Ecto neural progenitor cell (in vitro differentiated cells): ENCODE measurements around the gene FAM171A1.

Source experiments
- DNase-seq: peaks from one replicate; pipeline ENCODE4 v3.0.0-alpha.2; 2018; ENCODE audit warnings: low spot score

Gene FAM171A1

GRCh38 chr10:15373199-15373598, 2.1 kb upstream of the FAM171A1 start:
- no peak for DNase-seq

DNA sequence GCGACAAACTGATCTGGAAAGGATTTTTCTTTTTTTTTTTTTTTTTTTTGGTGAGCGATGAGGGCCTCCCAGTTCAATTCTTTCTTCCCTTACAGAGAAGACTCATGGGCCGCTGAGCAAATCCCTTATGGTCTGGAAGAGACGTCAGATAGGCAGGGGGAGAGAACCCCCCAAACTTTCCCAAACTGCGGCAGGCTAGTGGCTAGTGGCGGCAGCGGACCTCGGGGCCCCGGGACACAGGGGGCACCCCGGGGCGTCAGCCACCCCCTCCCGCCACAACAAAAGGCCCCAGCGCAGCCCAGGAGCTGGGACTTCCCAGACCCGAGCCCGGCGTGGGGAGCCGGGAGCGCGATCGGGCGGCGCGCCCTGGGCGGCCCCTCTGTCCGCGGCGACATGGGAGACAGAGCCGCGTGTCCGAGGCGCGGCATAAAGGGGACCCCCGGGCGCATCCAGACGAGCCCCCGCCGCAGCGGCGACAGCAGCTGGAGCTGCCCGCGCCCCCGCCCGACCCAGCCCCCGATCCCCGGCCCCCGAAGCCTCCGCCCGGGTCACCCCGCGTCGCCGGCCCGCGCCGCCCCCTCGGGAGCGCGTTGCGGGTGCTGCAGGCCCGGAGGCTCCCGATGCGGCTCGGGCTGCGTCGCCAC, 755 bp downstream of the FAM171A1 start:
- peak; percentile 75 for DNase-seq

GRCh38 chr10:15369256-15370211, 1.6 kb downstream of the FAM171A1 start:
- DNase-seq: peak; percentile 59

- no peak for DNase-seq
These were observed 2.8 kb downstream of the FAM171A1 start for GRCh38 chr10:15368101-15368855.

GRCh38 chr10:15367296-15368085, 3.6 kb downstream of the FAM171A1 start:
- DNase-seq: no peak

GRCh38 chr10:15365692-15366091, 5.4 kb downstream of the FAM171A1 start:
- no peak for DNase-seq

DNA sequence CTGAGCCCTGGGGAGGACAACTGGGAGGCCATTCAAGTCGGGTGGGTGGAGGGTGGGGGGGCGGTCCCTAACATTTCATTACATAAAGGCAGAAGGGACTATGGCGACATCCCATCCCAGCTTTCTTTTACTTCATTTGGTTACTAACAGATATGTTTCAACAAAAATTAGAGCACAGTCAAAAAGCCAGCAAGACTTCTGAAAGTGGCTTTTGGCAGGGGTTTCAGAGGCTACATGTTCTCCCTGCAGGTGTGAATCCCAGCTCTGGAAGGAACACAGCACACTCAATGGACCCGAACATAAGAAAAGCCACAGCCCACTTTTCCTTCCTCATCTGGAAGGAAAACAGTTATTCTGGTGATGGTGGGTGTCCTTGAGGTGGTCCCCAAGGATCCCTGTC, 7.1 kb downstream of the FAM171A1 start:
- no peak for DNase-seq

DNA sequence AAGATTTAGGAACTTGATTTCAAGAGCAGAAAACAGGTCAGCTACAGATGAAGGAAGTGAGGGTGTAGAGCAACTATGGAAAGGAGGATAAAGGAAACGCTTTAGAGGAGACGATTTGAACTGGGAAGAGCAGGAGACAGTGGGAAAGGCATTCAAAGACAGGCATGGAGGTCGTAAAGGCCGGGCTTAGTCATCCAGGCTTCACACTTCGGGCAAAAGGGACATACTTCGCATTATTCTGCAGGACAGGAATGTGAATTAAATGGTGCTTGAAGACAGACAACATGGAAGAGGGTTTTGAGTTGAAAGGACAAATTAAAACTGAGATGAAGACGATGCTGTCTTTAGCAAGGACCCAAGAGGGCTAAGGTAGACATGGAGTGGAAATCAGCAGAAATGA, 8.1 kb downstream of the FAM171A1 start:
- DNase-seq: no peak

DNA sequence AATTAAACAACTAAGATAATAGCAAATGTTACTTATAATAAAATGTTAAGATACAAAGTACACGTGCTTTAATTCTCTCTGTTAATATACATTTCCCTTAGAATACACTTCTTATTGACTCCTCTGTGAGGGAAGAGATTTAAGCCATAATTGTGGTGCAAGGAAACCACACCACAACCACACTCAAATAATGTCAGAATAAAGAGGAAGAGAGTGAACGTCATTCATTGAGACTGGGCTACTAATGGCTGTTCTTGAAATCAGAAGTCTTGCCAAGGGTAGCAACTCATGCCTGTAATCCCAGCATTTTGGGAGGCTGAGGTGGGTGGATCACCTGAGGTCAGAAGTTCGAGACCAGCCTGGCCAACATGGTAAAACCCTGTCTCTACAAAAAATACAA, 10.0 kb downstream of the FAM171A1 start:
- no peak for DNase-seq

- DNase-seq: no peak
These were observed 10.5 kb downstream of the FAM171A1 start for GRCh38 chr10:15360566-15360965.

GRCh38 chr10:15353471-15354017, 17.5 kb downstream of the FAM171A1 start:
- no peak for DNase-seq

GRCh38 chr10:15352836-15353235, 18.3 kb downstream of the FAM171A1 start:
- DNase-seq: no peak

DNA sequence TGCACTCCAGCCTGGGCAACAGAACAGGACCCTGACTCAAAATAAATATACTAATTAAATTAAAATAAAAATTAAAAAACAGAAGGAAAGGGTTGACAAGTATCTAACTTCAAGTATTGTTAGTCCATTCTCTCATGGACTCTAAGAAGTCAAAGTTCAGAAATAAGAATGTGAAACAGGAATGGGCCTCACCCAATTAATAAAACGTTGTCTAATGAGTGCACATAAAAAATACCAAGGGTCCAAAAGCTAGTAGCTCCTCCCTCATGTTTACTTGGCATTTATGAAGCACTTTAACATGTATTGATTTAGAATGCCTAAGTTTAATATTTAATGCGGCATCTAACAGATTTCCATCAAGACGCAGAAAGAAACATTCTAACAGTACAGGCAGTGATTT, 18.9 kb downstream of the FAM171A1 start:
- no peak for DNase-seq

DNA sequence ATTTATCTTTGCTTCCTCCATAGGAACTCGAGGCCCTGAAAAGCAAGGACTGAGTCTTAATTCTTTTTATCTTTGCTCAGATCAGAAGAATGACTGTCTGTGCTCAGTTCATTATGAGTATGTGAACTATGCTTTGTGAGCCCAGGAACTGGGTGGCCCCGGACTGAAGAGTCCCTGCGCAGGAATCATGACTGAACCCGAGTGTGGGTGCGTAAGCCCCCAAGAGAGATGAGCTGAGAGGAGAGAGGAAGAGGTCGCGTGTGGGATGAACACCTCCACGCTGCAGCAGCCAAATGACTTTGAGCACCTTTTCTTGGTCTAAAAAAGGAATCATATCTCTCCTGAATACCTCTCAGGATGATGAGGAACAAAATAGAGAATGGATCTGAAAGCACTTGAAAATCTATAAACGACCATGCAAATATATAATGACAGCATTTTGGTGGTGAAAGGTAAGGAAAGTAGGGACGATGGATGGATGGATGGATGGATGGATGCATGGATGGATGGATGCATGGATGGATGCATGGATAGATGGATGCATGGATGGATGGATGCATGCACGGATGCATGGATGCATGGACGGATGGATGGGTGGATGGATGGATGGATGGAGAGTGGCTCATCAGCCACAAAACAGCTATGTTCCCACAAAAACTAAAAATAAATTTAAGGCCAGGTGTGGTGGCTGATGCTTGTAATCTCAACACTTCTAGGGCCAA, 19.8 kb downstream of the FAM171A1 start:
- no peak for DNase-seq

GRCh38 chr10:15349112-15349511, 22.0 kb downstream of the FAM171A1 start:
- DNase-seq: no peak

GRCh38 chr10:15348579-15348978, 22.5 kb downstream of the FAM171A1 start:
- DNase-seq: no peak

DNA sequence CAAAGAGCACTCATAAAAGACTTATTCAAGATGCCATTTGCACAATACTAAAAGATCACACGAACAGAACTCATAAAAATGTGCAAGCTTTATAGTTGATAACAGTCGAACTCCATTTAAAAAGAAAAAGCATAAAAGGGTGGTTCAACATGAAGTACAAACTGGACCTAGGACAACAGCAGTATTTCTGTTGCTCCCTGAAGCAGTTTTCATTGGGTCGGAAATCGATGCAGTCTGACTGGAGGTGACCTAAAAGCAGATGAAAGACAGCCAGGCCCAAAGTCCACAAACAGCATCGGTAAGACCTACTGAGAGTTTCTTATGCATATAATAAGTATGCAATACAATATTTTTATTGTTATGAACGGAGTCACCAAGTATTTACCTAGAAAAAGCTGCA, 23.9 kb downstream of the FAM171A1 start:
- DNase-seq: no peak

DNA sequence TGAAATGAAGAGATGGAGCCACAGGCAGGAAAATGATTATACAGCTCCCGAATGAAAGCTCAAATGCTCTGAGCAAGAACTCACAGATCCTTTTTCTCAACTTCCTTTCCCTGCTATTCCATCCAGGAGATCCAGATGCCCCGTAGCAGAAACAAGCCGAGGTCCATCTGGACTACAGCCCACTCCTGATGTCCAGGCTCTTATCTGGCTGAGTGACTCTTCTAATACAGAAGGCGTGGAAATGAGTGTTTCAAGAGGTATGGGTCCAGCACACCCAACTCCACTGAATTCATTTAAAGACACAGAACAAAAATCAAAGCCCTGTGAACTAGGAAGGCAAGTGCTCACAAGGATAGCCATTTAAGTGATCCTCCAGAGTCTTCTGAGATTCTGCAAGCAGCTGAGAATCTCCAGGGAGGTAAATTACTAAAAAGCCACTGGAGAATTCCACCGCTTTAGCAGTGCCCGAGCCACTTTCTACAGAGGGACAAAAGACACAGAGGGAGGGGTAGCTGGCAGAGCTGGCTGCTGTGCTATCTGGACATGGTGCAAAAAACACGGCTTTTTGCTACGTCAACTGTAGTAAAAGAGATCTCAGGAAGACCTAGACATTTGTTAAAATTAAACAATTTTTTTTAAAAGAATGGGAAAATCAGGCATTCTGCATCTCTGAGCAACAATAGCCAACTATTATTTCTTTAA, 24.5 kb downstream of the FAM171A1 start:
- no peak for DNase-seq

DNA sequence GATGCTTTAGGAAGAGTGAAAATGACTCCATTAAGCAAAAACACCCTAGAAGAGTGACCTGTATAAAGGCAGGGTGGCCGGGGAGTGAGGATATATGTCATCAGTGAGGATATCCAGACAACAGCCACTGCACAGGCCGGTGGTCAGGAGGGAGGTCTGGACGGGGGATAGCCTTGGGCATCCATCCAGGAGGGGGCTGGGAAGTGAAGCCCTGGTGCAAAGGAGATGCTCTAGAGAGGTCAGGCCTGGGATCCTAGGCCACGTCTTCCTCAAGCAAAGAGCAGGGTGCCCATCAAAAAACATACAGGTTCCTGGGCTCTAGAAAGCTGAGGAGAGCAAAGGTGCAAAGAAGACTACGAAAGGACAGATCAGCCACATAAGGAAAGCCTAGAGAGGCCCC, 25.6 kb downstream of the FAM171A1 start:
- DNase-seq: no peak

DNA sequence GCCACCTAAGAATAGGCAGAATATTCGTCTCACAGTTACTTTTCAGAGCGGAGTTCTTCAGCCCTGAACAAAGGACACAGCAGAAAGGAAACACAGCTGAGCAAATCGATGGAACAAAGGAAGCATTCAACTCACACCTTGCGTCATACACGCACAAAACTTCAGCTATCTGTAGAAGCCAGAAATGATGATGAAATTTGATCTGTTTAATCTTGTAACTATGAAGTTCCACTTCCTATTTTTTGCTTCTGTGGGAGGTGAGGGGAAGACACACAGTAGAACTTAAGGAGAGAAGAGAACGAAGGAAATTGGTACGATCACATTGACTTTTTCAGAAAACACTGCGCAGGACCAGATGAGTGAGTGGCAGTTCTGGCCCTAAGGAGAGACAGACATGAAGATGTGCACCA, 26.2 kb downstream of the FAM171A1 start:
- DNase-seq: no peak
